Activated T-helper 17 cell treated with anti-CD3 and anti-CD28 coated beads, Interleukin-2, amount 50 U/mL, for 72 hours (primary cell): ENCODE results near the gene XRCC5. TPM values are rescaled to one million over a fixed set of nuclear protein-coding genes. Genes with fewer than 3 reads are reported as not detected.
"Not testable (repeated sequence)": the region's sequence is repeated elsewhere in the genome, so short reads cannot be mapped to it uniquely, and the experiment has no call there.

Experiments
- ATAC-seq: fragments of 150-1000 bp; cut with Tn5 transposase; replicated peaks from 2 replicates; pipeline ENCODE4 v1.10.0; 2021; ENCODE audit warnings: mild to moderate bottlenecking, moderate library complexity
- H3K27ac Mint-ChIP-seq: one replicate; pipeline ENCODE4 v1.8.0; 2022; ENCODE audit warnings: mixed read lengths
- H3K27me3 Mint-ChIP-seq: one replicate; pipeline ENCODE4 v1.8.0; 2022; ENCODE audit warnings: mixed read lengths
- H3K36me3 Mint-ChIP-seq: one replicate; pipeline ENCODE4 v1.8.0; 2022; ENCODE audit warnings: low read depth, mild to moderate bottlenecking, mixed read lengths
- H3K4me1 Mint-ChIP-seq: one replicate; pipeline ENCODE4 v1.8.0; 2022; ENCODE audit warnings: mixed read lengths
- H3K4me3 Mint-ChIP-seq: one replicate; pipeline ENCODE4 v1.8.0; 2022; ENCODE audit warnings: mild to moderate bottlenecking, mixed read lengths
- H3K9me3 Mint-ChIP-seq: one replicate; pipeline ENCODE4 v1.8.0; 2022; ENCODE audit warnings: mixed read lengths
- total RNA-seq, 2 donors: library from RNA; stranded (reverse); gene quantifications; one replicate each; pipeline ENCODE4 v1.2.3, GENCODE V29; 2022

Gene XRCC5
- 100 to 1,000 TPM; 391 to 617 TPM for total RNA-seq

GRCh38 chr2:216108967-216109921 lies at the start of gene XRCC5:
Gene XRCC5 (plus strand): TSS chr2:216109348. CDS start chr2:216109437, 89 bp downstream.
- no peaks in the 10 kb centered on the region for H3K9me3 Mint-ChIP-seq
- peak; percentile 77 for ATAC-seq
- H3K36me3 Mint-ChIP-seq = peaks cover 57% of the 10 kb centered on the region
- H3K27me3 Mint-ChIP-seq = no peaks in the 10 kb centered on the region
- peaks cover 33% of the 10 kb centered on the region for H3K4me1 Mint-ChIP-seq
- H3K4me3 Mint-ChIP-seq = peak within 1 kb of the TSS; percentile 97
- peak within 1 kb of the TSS; percentile 100 for H3K27ac Mint-ChIP-seq

- H3K4me1 Mint-ChIP-seq = peaks cover 7% of the 10 kb centered on the region
- H3K4me3 Mint-ChIP-seq = no peak overlapping the region
- no peaks in the 10 kb centered on the region for H3K27me3 Mint-ChIP-seq
- ATAC-seq = no peak
- H3K9me3 Mint-ChIP-seq = no peaks in the 10 kb centered on the region
- H3K27ac Mint-ChIP-seq = no peak overlapping the region
- H3K36me3 Mint-ChIP-seq = peaks cover 46% of the 10 kb centered on the region
These were observed 45.0 kb upstream of the XRCC5 start for GRCh38 chr2:216064014-216064630.

- peaks cover 10% of the 10 kb centered on the region for H3K4me1 Mint-ChIP-seq
- H3K27ac Mint-ChIP-seq = no peak overlapping the region
- H3K9me3 Mint-ChIP-seq = no peaks in the 10 kb centered on the region
- ATAC-seq = no peak
- no peaks in the 10 kb centered on the region for H3K27me3 Mint-ChIP-seq
- no peak overlapping the region for H3K4me3 Mint-ChIP-seq
- H3K36me3 Mint-ChIP-seq = peaks cover 46% of the 10 kb centered on the region
These were observed 44.5 kb upstream of the XRCC5 start for GRCh38 chr2:216064665-216065064.

DNA sequence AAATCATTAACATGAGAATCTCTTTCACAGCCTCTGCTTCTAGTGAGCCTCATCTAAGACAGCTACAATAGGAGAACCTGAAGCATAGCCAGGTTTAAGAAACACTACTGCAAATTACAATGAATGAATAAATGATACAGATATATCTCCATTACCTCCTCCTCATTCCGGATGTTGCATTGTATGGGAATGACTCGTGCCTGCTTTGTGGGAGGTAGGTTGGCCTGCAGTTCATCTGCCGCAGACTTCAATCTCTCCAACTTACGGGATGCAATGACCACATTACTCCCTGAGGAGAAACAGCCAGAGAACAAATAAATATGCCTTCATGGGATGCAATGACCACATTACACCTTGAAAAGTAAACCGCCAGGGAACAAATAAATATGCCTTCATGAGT lies 42.9 kb upstream of the XRCC5 start:
- peaks cover 10% of the 10 kb centered on the region for H3K4me1 Mint-ChIP-seq
- no peaks in the 10 kb centered on the region for H3K9me3 Mint-ChIP-seq
- no peak for ATAC-seq
- no peaks in the 10 kb centered on the region for H3K27me3 Mint-ChIP-seq
- peaks cover 46% of the 10 kb centered on the region for H3K36me3 Mint-ChIP-seq
- no peak overlapping the region for H3K27ac Mint-ChIP-seq
- H3K4me3 Mint-ChIP-seq = no peak overlapping the region

DNA sequence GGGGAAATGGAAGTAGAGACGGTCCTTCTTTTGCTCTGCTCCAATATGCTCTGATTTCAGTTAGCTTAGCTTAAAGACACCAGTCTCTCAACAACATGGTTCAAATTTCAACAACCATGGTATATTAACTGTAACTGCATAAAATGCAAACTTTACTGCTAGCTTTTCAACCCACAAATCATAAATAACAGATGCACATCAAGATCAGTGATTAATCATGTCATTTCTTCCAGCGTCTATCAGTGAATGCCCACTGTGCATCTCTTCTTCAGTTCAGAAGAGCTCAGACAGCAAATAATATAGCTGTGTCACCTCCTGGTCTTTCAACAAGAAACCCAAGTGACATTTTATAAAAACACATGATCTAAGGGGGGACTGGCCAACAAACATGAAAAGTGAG lies 40.1 kb upstream of the XRCC5 start:
- Mint-ChIP-seq H3K36me3 (peaks cover 29% of the 10 kb centered on the region), H3K9me3 (no peaks in the 10 kb centered on the region), H3K27me3 (no peaks in the 10 kb centered on the region), H3K4me1 (peaks cover 10% of the 10 kb centered on the region), H3K4me3 (no peak overlapping the region), H3K27ac (no peak overlapping the region)
- ATAC-seq = no peak

- no peaks in the 10 kb centered on the region for H3K27me3 Mint-ChIP-seq
- H3K36me3 Mint-ChIP-seq = peaks cover 28% of the 10 kb centered on the region
- no peak overlapping the region for H3K4me3 Mint-ChIP-seq
- no peak for ATAC-seq
- H3K9me3 Mint-ChIP-seq = no peaks in the 10 kb centered on the region
- peaks cover 20% of the 10 kb centered on the region for H3K4me1 Mint-ChIP-seq
- no peak overlapping the region for H3K27ac Mint-ChIP-seq
These were observed 39.0 kb upstream of the XRCC5 start for GRCh38 chr2:216070195-216070594.

GRCh38 chr2:216071111-216071851 lies 37.9 kb upstream of the XRCC5 start:
- Mint-ChIP-seq H3K27me3 (no peaks in the 10 kb centered on the region), H3K9me3 (no peaks in the 10 kb centered on the region), H3K4me1 (peaks cover 25% of the 10 kb centered on the region), H3K36me3 (peaks cover 24% of the 10 kb centered on the region), H3K4me3 (no peak overlapping the region), H3K27ac (no peak overlapping the region)
- ATAC-seq = no peak

DNA sequence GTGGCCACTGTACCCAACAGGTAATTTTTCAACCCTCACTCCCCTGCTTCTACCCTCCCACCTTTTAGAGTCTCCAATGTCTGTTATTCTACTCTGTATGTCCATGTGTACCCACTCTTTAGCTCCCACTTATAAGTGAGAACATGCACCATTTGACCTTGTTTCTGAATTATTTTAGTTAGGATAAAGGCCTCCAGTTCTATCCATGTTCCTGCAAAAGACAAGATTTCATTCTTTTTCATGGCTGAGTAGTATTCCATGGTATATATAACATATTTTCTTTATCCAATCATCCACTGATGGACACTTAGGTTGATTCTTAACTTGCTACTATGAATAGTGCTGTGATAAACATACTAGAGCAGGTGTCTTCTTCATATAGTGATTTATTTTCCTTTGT lies 36.7 kb upstream of the XRCC5 start:
- Mint-ChIP-seq H3K27ac (no peak overlapping the region), H3K36me3 (peaks cover 22% of the 10 kb centered on the region), H3K4me1 (peaks cover 25% of the 10 kb centered on the region), H3K9me3 (no peaks in the 10 kb centered on the region), H3K27me3 (no peaks in the 10 kb centered on the region), H3K4me3 (no peak overlapping the region)
- ATAC-seq = no peak

GRCh38 chr2:216073773-216074172 lies 35.4 kb upstream of the XRCC5 start:
- Mint-ChIP-seq H3K36me3 (peaks cover 22% of the 10 kb centered on the region), H3K27ac (peak overlapping the region; percentile 61), H3K4me3 (no peak overlapping the region), H3K27me3 (no peaks in the 10 kb centered on the region), H3K4me1 (peaks cover 25% of the 10 kb centered on the region), H3K9me3 (no peaks in the 10 kb centered on the region)
- peak; percentile 60 for ATAC-seq

DNA sequence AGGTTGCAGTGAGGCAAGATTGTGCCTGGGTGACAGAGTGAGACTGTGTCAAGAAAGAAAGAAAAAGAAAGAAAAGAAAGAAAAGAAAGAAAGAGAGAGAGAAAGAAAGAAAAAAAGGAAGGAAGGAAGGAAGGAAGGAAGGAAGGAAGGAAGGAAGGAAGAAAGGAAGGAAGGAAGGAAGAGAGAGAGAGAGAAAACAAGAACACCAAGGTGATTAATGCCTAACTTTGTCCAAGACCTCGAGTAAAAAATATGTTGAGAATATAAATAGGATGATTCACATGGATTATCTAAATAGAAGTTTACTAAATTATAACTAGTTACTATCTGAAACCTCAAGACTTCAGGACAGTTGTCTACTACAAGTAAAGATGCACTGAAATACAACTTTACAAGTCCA lies 34.8 kb upstream of the XRCC5 start:
- H3K36me3 Mint-ChIP-seq = peaks cover 22% of the 10 kb centered on the region
- no peak for ATAC-seq
- H3K27ac Mint-ChIP-seq = peak overlapping the region; percentile 61
- no peaks in the 10 kb centered on the region for H3K9me3 Mint-ChIP-seq
- H3K4me1 Mint-ChIP-seq = peaks cover 21% of the 10 kb centered on the region
- H3K27me3 Mint-ChIP-seq = no peaks in the 10 kb centered on the region
- no peak overlapping the region for H3K4me3 Mint-ChIP-seq

DNA sequence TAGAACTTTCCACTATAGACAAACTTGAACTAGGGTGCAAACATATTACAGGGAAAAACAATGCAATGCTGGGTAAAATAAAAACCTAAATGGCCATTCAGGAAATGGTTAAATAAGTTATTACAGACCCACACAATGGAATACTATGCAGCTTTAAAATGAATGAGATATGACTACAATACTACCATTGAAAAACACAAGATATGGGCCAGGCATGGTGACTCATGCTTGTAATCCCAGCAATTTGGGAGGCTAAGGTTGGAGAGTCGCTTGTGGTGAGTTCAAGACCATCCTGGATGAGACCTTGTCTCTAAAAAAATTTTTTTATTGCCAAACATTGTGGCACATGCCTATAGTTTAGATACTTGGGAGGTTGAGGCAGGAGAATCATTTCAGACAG lies 34.4 kb upstream of the XRCC5 start:
- Mint-ChIP-seq H3K4me1 (peaks cover 21% of the 10 kb centered on the region), H3K4me3 (no peak overlapping the region), H3K9me3 (no peaks in the 10 kb centered on the region), H3K27me3 (no peaks in the 10 kb centered on the region), H3K36me3 (peaks cover 22% of the 10 kb centered on the region), H3K27ac (no peak overlapping the region)
- no peak for ATAC-seq

DNA sequence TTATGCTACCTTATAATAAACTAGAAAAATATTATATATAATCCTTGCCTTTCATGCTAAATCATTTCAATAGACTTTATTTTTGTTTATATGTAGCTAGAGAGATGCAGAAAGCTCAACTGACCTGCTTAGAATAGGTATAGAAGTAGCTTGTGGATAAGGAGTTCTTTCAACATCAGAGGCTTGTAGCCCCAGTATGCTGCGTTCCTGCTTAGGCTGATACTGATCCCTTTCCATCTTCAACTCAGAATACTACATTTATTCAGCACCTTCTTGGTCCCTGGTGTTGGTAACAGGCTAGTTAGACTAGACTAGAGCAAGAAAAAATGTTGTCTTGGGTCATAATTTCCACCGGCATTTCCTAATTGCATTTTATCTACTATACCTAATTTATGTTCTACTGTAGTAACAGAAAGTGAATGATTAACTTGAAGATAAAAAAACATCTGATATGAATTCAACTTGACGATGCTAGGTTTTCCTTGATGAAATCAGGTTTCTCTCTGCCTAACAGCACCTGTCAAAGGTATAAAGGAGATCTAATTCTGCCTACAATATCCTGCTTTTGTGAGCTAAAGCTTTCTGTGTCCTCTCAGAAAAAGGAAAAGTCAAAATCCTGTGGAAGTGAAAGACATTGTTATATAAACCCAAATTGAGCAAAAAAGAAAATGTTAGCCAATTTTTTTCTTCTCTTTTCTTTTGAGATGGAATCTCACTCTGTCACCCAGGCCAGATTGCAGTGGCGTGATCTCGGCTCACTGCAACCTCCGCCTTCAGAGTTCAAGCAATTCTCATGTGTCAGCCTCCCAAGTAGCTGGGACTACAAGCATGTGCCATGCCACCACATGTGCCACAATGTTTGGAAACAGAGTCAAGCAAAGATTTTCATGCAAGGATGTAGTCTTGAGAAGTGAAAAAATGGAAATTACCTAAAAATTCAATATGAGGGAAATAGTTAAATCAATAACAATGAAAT lies 33.4 kb upstream of the XRCC5 start:
- H3K27ac Mint-ChIP-seq = peak overlapping the region; percentile 41
- H3K36me3 Mint-ChIP-seq = peaks cover 22% of the 10 kb centered on the region
- H3K4me3 Mint-ChIP-seq = no peak overlapping the region
- H3K4me1 Mint-ChIP-seq = peaks cover 25% of the 10 kb centered on the region
- H3K27me3 Mint-ChIP-seq = no peaks in the 10 kb centered on the region
- ATAC-seq = no peak
- H3K9me3 Mint-ChIP-seq = no peaks in the 10 kb centered on the region

GRCh38 chr2:216078776-216079175 lies 30.4 kb upstream of the XRCC5 start:
- ATAC-seq = no peak
- H3K4me3 Mint-ChIP-seq = no peak overlapping the region
- H3K4me1 Mint-ChIP-seq = peaks cover 44% of the 10 kb centered on the region
- H3K27me3 Mint-ChIP-seq = no peaks in the 10 kb centered on the region
- H3K27ac Mint-ChIP-seq = no peak overlapping the region
- peaks cover 20% of the 10 kb centered on the region for H3K36me3 Mint-ChIP-seq
- no peaks in the 10 kb centered on the region for H3K9me3 Mint-ChIP-seq

GRCh38 chr2:216080048-216080447 lies 29.1 kb upstream of the XRCC5 start:
- peak overlapping the region; percentile 100 for H3K4me3 Mint-ChIP-seq
- H3K36me3 Mint-ChIP-seq, H3K27ac Mint-ChIP-seq: not testable (repeated sequence)

More at GRCh38 chr2:216080048-216080447, 29.1 kb upstream of the XRCC5 start:
- not testable (repeated sequence) for H3K9me3 Mint-ChIP-seq, ATAC-seq, H3K27me3 Mint-ChIP-seq
- peaks cover 43% of the 10 kb centered on the region for H3K4me1 Mint-ChIP-seq
